GF-D8 (cell line): ENCODE data around the gene TMEM263.
"Not testable (repeated sequence)": the region's sequence is repeated elsewhere in the genome, so short reads cannot be mapped to it uniquely, and the experiment has no call there.

ENCODE experiments used
- DNase-seq: peaks from one replicate; lab custom pipeline; 2025; lab: John Stamatoyannopoulos, UW

TMEM263 gene

DNA sequence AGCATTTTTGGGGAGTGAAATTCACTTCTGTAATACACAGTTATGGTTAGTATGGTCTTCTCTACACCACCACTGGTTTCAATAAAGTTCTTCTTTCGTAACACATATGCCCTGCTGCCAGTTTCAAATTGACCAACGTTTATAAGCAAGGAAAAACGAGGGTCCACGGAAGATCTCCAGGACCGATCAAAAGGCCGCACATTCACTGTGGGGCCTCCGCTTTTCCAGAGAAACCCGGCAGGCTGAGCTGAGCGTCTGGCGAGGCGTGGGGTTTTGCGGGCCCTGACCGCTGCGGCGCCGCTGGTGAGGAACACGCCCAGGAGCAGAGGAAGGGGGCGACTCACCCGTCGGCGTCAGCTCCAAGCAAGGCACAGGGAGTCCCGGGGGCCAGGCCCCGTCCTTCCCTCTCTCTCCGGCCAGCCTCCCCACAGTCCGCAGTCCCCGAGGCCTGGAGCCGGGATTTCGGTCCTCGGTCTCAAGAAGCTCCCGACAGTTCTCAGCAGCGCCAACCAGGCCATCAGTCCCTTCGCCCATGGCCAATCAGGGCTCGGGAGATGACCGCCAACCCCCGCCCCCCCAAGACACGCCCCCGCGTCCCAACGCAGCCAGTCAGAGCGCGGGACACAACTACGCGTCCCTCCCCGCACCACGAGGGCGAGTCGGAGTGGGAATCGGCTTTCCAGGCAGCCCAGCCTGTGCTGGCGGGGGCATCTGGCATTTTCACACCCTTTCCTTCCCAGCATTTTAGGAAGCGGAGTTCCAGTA, 31.1 kb downstream of the TMEM263 start, which contains the start of gene MTERF2:
Gene MTERF2 (minus strand): TSS at position 522 of the 765 bp plus-strand sequence. CDS start 8,432 bp downstream, outside the sequence.
- peak; percentile 76 for DNase-seq

DNA sequence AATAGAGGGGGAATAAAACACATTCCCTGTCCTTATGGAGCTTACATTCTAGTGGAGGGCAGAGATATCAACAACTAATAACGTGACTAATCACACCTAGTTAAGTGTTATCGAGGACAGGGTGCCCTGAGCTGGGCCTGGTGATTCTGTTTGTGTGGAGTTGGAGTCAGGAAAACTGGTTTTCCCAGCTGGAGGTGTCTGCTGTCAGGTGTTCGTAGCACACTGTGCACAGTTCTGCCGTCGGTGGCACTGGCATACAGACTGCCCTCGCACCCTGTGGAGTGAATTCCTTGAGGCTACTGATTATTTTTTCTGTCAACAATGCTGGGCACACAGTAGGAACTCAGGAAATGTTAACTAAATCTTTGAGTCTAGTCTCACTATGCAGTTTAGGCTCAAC, 32.1 kb downstream of the TMEM263 start:
- no peak for DNase-seq

DNA sequence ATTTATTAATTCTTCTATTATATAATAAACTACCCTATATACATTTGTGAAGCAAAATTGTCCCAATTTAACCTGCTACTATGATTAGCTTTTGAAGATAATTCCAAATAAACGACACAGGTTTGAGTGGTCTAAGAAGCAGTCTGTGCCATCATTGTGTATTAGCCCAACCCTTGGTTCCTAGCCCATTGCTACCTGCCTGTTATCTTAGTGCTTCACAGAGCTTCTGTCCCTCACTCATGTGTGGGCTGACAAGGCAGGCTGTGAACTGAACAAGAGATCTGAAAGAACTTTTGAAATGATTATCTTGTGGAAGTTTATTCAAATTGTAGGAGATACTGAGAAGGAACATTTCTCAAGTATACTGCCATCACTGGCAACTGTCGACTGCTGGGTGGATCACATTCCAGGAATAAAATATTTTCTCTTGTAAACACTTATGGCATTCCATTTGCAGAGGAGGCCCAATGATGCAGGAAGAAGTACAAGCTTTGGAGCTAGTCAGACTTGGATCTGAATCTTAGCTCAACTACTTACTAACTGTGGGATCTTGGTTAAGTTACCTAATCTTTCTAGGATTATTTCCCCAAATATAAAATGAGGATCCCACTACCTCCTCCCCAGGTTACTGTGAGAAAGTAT, 39.0 kb downstream of the TMEM263 start:
- DNase-seq: no peak

DNA sequence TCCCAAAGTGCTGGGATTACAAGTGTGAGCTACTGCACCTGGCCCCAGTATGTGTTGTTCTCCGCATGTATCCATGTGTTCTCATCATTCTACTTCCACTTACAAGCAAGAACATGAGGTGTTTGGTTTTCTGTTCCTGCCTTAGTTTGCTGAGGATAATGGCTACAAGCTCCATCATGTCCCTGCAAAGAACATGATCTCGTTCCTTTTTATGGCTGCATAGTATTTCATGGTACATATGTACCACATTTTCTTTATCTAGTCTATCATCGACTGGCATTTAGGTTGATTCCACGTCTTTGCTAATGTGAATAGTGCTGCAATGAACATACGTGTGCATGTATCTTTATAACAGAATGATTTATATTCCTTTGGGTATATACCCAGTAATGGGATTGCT, 40.4 kb downstream of the TMEM263 start:
- DNase-seq: not testable (repeated sequence)

DNA sequence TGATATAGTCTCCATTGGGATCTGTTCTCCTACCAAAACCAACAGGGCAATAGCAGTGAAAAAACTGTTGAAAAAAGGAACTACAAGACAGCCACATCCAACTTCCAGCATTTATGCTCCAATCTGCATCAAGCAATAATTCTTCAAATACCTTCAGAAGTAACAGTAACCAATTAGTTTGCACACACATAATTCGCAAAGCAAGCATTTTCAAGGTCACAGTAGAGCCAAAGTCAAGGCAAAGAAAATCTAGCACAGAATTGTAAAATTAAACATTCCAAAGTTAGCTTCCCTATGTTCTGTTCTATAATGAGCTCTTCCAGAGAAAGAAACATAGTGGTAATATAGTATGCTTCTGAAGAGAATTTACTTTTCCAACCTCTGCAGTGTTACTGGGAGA, 42.2 kb downstream of the TMEM263 start:
- no peak for DNase-seq

DNA sequence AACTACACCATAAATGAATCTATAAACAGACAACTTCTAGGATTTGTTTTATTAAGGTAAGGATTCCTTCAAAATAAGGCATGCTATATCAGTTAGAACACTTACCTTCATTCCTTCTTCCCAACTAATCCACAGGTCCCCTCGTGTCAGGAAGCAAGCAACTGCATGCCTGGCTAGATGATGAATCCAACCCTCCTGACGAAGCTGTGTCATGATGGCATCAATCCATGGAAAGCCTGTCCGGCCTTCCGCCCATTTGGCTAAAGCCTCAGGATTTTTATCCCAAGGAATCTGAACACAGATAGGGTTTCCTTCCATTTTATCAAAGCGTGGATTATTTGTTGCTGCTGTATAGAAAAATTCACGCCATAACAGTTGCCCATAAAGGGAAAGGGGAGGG, 43.7 kb downstream of the TMEM263 start:
- DNase-seq: no peak

DNA sequence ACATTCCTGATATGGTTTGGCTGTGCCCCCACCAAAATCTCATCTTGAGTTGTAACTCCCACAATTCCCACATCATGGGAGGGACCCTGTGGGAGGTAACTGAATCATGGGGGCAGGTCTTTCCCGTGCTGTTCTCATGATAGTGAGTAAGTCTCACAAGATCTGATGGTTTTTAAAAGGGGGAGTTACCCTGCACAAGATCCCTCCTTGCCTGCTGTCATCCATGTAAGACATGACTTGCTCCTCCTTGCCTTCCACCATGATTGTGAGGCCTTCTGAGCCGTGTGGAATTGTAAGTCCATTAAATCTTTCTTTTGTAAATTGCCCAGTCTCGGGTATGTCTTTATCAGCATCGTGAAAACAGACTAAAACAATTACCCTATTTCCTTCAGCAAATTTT, 47.0 kb downstream of the TMEM263 start:
- not testable (repeated sequence) for DNase-seq

DNA sequence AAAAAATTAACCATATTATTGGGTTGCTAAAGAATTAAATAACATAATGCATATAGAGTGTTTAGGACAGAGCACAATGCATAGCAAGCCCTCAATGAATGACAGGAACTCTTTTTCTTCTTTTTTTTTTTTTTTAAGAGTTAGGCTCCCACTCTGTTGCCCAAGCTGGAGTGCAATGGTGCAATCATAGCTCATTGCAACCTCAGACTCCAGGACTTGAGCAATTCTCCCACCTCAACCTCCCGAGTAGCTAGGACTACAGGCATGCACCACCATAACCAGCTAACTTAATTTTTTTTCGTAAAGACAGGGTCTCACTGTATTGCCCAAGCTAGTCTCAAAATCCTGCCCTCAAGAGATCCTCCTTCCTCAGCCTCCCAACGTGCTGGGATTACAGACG, 51.7 kb downstream of the TMEM263 start:
- DNase-seq: no peak

DNA sequence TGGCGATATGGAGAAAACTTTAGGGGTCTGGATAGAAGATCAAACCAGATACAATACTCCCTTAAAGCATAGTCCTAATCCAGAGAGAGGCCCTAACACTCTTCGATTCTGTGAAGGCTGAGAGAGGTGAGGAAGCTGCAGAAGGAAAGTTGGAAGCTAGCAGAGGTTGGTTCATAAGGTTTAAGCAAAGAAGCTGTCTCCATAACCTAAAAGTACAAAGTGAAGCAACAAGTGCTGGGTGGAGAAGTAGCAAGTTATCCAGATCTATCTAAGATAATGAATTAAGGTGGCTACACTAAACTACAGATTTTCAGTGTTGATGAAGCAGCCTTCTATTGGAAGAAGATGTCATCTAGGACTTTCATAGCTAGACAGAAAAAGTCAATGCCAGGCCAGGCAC, 55.8 kb downstream of the TMEM263 start:
- DNase-seq: no peak

DNA sequence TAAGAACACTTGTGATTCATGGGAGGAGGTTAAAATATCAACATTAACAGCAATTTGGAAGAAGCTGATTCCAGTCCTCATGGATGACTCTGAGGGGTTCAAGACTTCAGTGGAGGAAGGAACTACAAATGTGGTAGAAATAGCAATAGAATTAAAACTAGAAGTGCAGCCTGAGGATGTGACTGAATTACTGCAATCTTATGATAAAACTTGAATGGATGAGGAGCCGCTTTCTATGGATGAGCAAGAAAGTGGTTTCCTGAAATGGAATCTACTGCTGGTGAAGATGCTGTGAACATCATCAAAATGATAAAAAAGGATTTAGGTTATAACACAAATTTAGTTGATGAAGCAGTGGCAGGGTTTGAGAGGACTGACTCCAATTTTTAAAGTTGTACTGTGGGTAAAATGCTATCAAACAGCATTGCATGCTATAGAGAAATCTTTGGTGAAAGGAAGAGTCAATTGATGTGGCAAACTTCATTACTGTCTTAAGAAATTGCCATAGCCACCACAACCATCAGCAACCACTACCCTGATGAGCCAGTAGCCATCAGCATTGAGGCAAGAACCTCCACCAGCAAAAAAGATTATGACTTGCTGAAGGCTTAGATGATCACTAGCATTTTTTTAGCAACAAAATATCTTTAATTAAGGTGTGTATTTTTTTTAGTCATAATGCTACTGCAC, 57.2 kb downstream of the TMEM263 start:
- no peak for DNase-seq

DNA sequence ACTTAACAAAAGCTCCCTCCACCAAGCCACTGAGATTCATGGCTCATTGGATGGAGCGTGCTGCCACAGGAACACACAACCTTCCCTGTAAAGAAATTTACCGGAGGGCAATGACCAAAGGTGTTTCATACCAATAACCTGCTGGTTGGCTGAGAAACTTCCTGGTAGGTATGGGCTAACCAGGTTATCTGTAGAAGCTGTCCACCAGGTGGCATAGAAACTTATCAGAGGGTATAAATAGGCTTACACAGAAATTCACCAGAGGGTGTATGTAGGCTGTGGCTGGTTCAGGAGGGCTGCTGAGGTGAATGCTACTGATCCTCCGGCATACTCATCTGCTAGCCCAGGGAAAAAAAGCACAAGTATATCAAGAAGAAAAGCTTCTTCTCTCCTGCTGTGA, 58.3 kb downstream of the TMEM263 start:
- no peak for DNase-seq

DNA sequence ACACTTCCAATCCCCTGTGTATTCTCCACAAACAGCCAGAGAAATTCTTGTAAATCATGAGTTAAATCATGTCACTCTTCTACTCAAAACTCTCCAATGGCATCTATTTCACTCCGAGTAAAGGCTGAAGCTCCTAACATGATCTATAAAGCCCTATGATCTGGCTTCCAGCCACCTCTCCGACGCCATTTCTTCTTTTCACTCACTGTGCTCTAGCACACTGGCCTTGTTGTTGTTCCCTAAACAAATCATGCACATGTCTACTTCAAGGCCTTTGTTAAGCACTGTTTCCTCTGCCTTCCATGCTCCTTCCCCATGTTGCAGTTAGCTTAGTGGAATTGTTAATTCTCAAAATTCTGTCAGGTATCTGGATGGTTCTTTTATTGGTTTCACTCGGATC, 61.3 kb downstream of the TMEM263 start:
- DNase-seq: no peak

DNA sequence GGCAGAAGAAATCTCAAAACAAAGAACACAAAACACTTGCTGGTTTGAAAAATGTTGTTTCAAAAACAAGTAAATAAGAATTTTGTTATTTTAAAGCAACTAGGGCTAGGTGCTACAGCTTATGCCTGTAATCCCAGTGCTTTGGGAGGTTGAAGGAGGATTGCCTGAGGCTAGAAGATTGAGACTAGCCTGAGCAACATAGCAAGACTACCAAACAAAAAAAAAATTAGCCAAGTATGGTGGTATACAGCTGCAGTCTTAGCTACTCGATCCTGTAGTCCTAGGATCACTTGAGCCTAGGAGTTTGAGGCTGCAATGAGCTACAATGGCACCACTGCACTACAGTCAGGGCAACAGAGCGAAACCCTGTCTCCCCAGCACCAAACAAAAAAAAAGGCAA, 63.8 kb downstream of the TMEM263 start:
- no peak for DNase-seq
